ENCODE measurements around the gene SCD5.

The SCD5 gene

GRCh38 chr4:82708982-82709381, 89.6 kb downstream of the SCD5 start:
- H4K20me1 ChIP-seq (ENCODE audit: insufficient read depth) = no peaks in the 10 kb centered on the region
- peaks cover 28% of the 10 kb centered on the region for H3K4me1 ChIP-seq (ENCODE audit: low read depth, poor library complexity, severe bottlenecking)
- H3K27ac ChIP-seq = no peak overlapping the region
- H3K36me3 ChIP-seq (ENCODE audit: insufficient read depth) = no peaks in the 10 kb centered on the region
- H3K4me3 ChIP-seq (IDR thresholded peaks at IDR 0.05; ENCODE audit: insufficient read depth, low read depth, low read length) = no peak overlapping the region
- TF ChIP-seq CTCF (conservative IDR thresholded peaks at IDR 0.05; ENCODE audit: low read depth, low read length) = no peak
- no peak overlapping the region for H3K9ac ChIP-seq
- no peaks in the 10 kb centered on the region for H3K79me2 ChIP-seq (ENCODE audit: insufficient read depth, low read depth)
- no peak overlapping the region for H3K4me2 ChIP-seq
- H2AFZ ChIP-seq (ENCODE audit: low read depth) = no peak overlapping the region
- H3K27me3 ChIP-seq (ENCODE audit: insufficient read depth, low read depth) = no peaks in the 10 kb centered on the region

GRCh38 chr4:82706349-82707000, 92.1 kb downstream of the SCD5 start:
- Histone ChIP-seq H3K9ac (no peak overlapping the region), H3K79me2 (ENCODE audit: insufficient read depth, low read depth) (no peaks in the 10 kb centered on the region), H3K4me3 (IDR thresholded peaks at IDR 0.05; ENCODE audit: insufficient read depth, low read depth, low read length) (no peak overlapping the region), H3K4me1 (ENCODE audit: low read depth, poor library complexity, severe bottlenecking) (peaks cover 28% of the 10 kb centered on the region), H3K27me3 (ENCODE audit: insufficient read depth, low read depth) (no peaks in the 10 kb centered on the region), H2AFZ (ENCODE audit: low read depth) (no peak overlapping the region), H3K36me3 (ENCODE audit: insufficient read depth) (no peaks in the 10 kb centered on the region), H3K27ac (peak overlapping the region; percentile 39; the same call in 1 of the 2 replicates), H4K20me1 (ENCODE audit: insufficient read depth) (no peaks in the 10 kb centered on the region), H3K4me2 (peak overlapping the region; percentile 44)
- no peak for TF ChIP-seq CTCF (conservative IDR thresholded peaks at IDR 0.05; ENCODE audit: low read depth, low read length)

- H3K27ac ChIP-seq = 0 out of 2 replicates have a peak overlapping the region, but pooled peaks have one; percentile 39
- no peaks in the 10 kb centered on the region for H4K20me1 ChIP-seq (ENCODE audit: insufficient read depth)
- no peak overlapping the region for H2AFZ ChIP-seq (ENCODE audit: low read depth)
- no peak overlapping the region for H3K4me3 ChIP-seq (IDR thresholded peaks at IDR 0.05; ENCODE audit: insufficient read depth, low read depth, low read length)
- peak overlapping the region; percentile 44 for H3K4me2 ChIP-seq
- no peaks in the 10 kb centered on the region for H3K36me3 ChIP-seq (ENCODE audit: insufficient read depth)
- H3K9ac ChIP-seq = no peak overlapping the region
- no peaks in the 10 kb centered on the region for H3K27me3 ChIP-seq (ENCODE audit: insufficient read depth, low read depth)
- no peak for TF ChIP-seq CTCF (conservative IDR thresholded peaks at IDR 0.05; ENCODE audit: low read depth, low read length)
- H3K79me2 ChIP-seq (ENCODE audit: insufficient read depth, low read depth) = no peaks in the 10 kb centered on the region
- peaks cover 28% of the 10 kb centered on the region for H3K4me1 ChIP-seq (ENCODE audit: low read depth, poor library complexity, severe bottlenecking)
These were observed 92.7 kb downstream of the SCD5 start for GRCh38 chr4:82705928-82706300.

GRCh38 chr4:82705169-82705927, 93.2 kb downstream of the SCD5 start:
- Histone ChIP-seq H4K20me1 (ENCODE audit: insufficient read depth) (no peaks in the 10 kb centered on the region), H3K79me2 (ENCODE audit: insufficient read depth, low read depth) (no peaks in the 10 kb centered on the region), H3K9ac (no peak overlapping the region), H3K27me3 (ENCODE audit: insufficient read depth, low read depth) (no peaks in the 10 kb centered on the region), H3K4me1 (ENCODE audit: low read depth, poor library complexity, severe bottlenecking) (peaks cover 28% of the 10 kb centered on the region), H3K36me3 (ENCODE audit: insufficient read depth) (no peaks in the 10 kb centered on the region), H3K4me2 (peak overlapping the region; percentile 44), H3K27ac (0 out of 2 replicates have a peak overlapping the region, but pooled peaks have one; percentile 39), H2AFZ (ENCODE audit: low read depth) (no peak overlapping the region), H3K4me3 (IDR thresholded peaks at IDR 0.05; ENCODE audit: insufficient read depth, low read depth, low read length) (no peak overlapping the region)
- no peak for TF ChIP-seq CTCF (conservative IDR thresholded peaks at IDR 0.05; ENCODE audit: low read depth, low read length)
